ENCODE measurements around the gene KCNJ6.

DNA sequence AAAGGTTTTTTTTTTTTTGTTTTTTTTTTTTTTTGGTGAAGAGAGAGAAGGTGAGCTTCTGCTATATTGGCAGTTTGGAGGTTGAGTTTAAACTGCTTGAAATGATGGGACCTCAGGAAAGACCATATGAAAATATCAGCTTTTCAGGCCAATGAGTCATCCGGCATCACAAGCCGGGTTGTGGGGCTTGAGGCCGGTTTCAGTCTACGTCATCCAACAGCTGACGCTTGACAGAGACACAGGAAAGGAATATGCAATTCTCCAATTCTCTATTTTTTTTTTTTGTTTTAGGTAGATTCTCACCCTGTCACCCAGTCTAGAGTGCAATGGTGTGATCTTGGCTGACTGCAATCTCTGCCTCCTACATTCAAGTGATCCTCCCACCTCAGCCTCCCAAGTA, 52.4 kb downstream of the KCNJ6 start:
- no peak for TF ChIP-seq CTCF (IDR thresholded peaks at IDR 0.05)
- TF ChIP-seq POLR2A (IDR thresholded peaks at IDR 0.05) = no peak

All from uterus (tissue), 2 donors.